Sigmoid colon (tissue), 7 donors: ENCODE results near the gene ELOB. TPM values are rescaled to one million over a fixed set of nuclear protein-coding genes. Genes with fewer than 3 reads are reported as not detected.
A peak's percentile ranks its signal among the peaks of the same experiment; 100 is the strongest.

Experiments
- DNase-seq: peaks from one replicate; pipeline ENCODE4 v3.0.0-alpha.2; 2019
- H3K27ac ChIP-seq, 4 donors: fragments of 200-600 bp; sonication (generic); one replicate each; pipeline ENCODE4 v1.5.1; 2016 to 2019; ENCODE audit warnings: mild to moderate bottlenecking in 1 of 4
- H3K27me3 ChIP-seq, 3 donors: fragments of 200-600 bp; sonication (generic); one replicate each; pipeline ENCODE4 v1.5.1; 2019; ENCODE audit warnings: mild to moderate bottlenecking in 1 of 3
- H3K36me3 ChIP-seq, 4 donors: fragments of 200-600 bp; sonication (generic); one replicate each; pipeline ENCODE4 v1.5.1; 2016 to 2019
- H3K4me1 ChIP-seq, 4 donors: fragments of 200-600 bp; sonication (generic); one replicate each; pipeline ENCODE4 v1.5.1; 2017 to 2019
- H3K4me3 ChIP-seq, 4 donors: fragments of 200-600 bp; sonication (generic); one replicate each; pipeline ENCODE4 v1.5.1; 2017 to 2019; ENCODE audit warnings: mild to moderate bottlenecking in 2 of 4, moderate library complexity in 1 of 4
- H3K9me3 ChIP-seq, 4 donors: fragments of 200-600 bp in 3 of 4; sonication (generic) in 3 of 4; one replicate each; pipeline versions ENCODE4 v1.5.1 to v1.6.1; 2013 to 2019
- EP300 ChIP-seq, 4 donors: sonication (generic); formaldehyde crosslinking; IDR thresholded peaks; one replicate each; pipeline ENCODE4 v1.6.1; 2017; ENCODE audit warnings: antibody characterized with exemption in 4 of 4
- POLR2A ChIP-seq, 2 donors: fragments of 450-650 bp; IDR thresholded peaks; one replicate each; pipeline ENCODE4 v1.6.1; 2016; ENCODE audit warnings: antibody characterized with exemption in 2 of 2, mild to moderate bottlenecking in 2 of 2, moderate library complexity in 2 of 2
- POLR2AphosphoS5 ChIP-seq, 4 donors: sonication (generic); formaldehyde crosslinking; IDR thresholded peaks; one replicate each; pipeline ENCODE4 v1.6.1; 2017; ENCODE audit warnings: antibody characterized with exemption in 4 of 4
- WGBS, 2 donors: extraction: QIAGEN DNeasy Blood & Tissue Kit; methylation state at CpG; one replicate each; pipeline ENCODE4 v1.1.7; 2013; 5-methylcytosine and 5-hydroxymethylcytosine counted together
- intact Hi-C: fragments of 100-400 bp; cut with DNase I; formaldehyde crosslinking; loops from one replicate; pipeline ENCODE4 v1.15.1; 2023
- polyA plus RNA-seq, 3 donors: library from polyadenylated mRNA; stranded (reverse); fragments of 200-250 nt; gene quantifications; one replicate each; pipeline ENCODE4 v1.2.3, GENCODE V29; 2013
- total RNA-seq, 4 donors: library from RNA; depleted of rRNA; stranded (reverse); fragments of >200 nt; gene quantifications; one replicate each; pipeline ENCODE4 v1.1.0, GENCODE V29; 2016
- TF ChIP-seq, protein P1 (sequence below), 4 experiments: fragments of 450-650 bp in 3 of 4; fragments of 200-600 bp in 1 of 4; IDR thresholded peaks; one replicate each; pipeline ENCODE4 v1.5.1; 2016 to 2019; ENCODE audit warnings: antibody characterized with exemption in 4 of 4, mild to moderate bottlenecking in 3 of 4, moderate library complexity in 2 of 4
- donor health status: healthy with polysubstance abuse.
- donor health status: Bipolar disorder and iron deficiency.
- donor health status: healthy.

ELOB gene
- total and polyA plus RNA-seq, 7 donors, result 329 to 1,166 (median 475) TPM

- Histone ChIP-seq H3K9me3 (no peaks in the 10 kb centered on the region), H3K27ac (no peak within 1 kb of the TSS), H3K4me1 (peaks cover 0 to 11% (median 10%) of the 10 kb centered on the region in 4 donors), H3K27me3 (peaks cover 19 to 68% (median 46%) of the 10 kb centered on the region in 3 donors), H3K4me3 (no peak within 1 kb of the TSS), H3K36me3 (no peaks in the 10 kb centered on the region)
- intact Hi-C loops, result no loop called here
- 21 to 28% methylated on average over 10 of the region's 10 CpGs for WGBS, 2 donors
- TF ChIP-seq, protein P1, sequence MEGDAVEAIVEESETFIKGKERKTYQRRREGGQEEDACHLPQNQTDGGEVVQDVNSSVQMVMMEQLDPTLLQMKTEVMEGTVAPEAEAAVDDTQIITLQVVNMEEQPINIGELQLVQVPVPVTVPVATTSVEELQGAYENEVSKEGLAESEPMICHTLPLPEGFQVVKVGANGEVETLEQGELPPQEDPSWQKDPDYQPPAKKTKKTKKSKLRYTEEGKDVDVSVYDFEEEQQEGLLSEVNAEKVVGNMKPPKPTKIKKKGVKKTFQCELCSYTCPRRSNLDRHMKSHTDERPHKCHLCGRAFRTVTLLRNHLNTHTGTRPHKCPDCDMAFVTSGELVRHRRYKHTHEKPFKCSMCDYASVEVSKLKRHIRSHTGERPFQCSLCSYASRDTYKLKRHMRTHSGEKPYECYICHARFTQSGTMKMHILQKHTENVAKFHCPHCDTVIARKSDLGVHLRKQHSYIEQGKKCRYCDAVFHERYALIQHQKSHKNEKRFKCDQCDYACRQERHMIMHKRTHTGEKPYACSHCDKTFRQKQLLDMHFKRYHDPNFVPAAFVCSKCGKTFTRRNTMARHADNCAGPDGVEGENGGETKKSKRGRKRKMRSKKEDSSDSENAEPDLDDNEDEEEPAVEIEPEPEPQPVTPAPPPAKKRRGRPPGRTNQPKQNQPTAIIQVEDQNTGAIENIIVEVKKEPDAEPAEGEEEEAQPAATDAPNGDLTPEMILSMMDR (IDR thresholded peaks at IDR 0.05), result no peak
- no peak for TF ChIP-seq POLR2A (IDR thresholded peaks at IDR 0.05)
- no peak for TF ChIP-seq POLR2AphosphoS5 (IDR thresholded peaks at IDR 0.05)
- TF ChIP-seq EP300 (IDR thresholded peaks at IDR 0.05), result no peak
- DNase-seq, result peak; percentile 24
These were observed 10.3 kb upstream of the ELOB start, which contains the start of gene PRSS33 for GRCh38 chr16:2787406-2787805. PRSS33 (minus strand) TSS chr16:2787560; CDS start chr16:2786547, 1,013 bp downstream.

DNA sequence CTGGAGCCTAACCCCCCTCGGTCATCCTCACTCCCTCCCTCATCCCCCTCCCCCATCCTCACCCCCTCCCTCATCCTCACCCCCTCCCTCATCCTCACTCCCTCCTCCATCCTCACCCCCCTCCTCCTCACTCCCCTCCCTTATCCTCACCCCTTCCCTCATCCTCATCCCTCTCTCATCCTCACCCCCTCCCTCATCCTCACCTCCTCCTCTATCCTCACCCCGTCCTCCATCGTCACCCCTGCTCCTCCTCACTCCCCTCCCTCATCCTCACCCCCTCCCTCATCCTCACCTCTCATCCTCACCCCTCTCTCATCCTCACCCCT lies 9.7 kb upstream of the ELOB start:
- Histone ChIP-seq H3K27me3 (peaks cover 19 to 68% (median 46%) of the 10 kb centered on the region in 3 donors), H3K36me3 (no peaks in the 10 kb centered on the region), H3K9me3 (no peaks in the 10 kb centered on the region), H3K4me1 (peaks cover 0 to 11% (median 10%) of the 10 kb centered on the region in 4 donors), H3K27ac (no peak overlapping the region), H3K4me3 (no peak overlapping the region)
- WGBS, 2 donors, result 61 to 62% methylated on average over 3 of the region's 3 CpGs
- TF ChIP-seq POLR2A (IDR thresholded peaks at IDR 0.05) (no peak), EP300 (IDR thresholded peaks at IDR 0.05) (no peak), POLR2AphosphoS5 (IDR thresholded peaks at IDR 0.05) (no peak)
- TF ChIP-seq, protein P1 (IDR thresholded peaks at IDR 0.05), result no peak
- DNase-seq, result peak; percentile 22
- intact Hi-C loops, result no loop called here

GRCh38 chr16:2786061-2786825 lies 9.2 kb upstream of the ELOB start:
- Histone ChIP-seq H3K27ac (no peak overlapping the region), H3K9me3 (no peaks in the 10 kb centered on the region), H3K4me1 (peaks cover 0 to 11% (median 10%) of the 10 kb centered on the region in 4 donors), H3K36me3 (no peaks in the 10 kb centered on the region), H3K4me3 (no peak overlapping the region), H3K27me3 (peaks cover 19 to 63% (median 41%) of the 10 kb centered on the region in 3 donors)
- TF ChIP-seq, protein P1 (IDR thresholded peaks at IDR 0.05), result no peak
- TF ChIP-seq POLR2AphosphoS5 (IDR thresholded peaks at IDR 0.05), result no peak
- no peak for TF ChIP-seq EP300 (IDR thresholded peaks at IDR 0.05)
- TF ChIP-seq POLR2A (IDR thresholded peaks at IDR 0.05), result no peak
- intact Hi-C loops, result no loop called here
- WGBS, 2 donors, result 45 to 59% methylated on average over 15 of the region's 15 CpGs
- DNase-seq, result peak; percentile 59

- intact Hi-C loops, result no loop called here
- H3K36me3 ChIP-seq, result no peaks in the 10 kb centered on the region
- H3K27ac ChIP-seq, result no peak overlapping the region
- peak overlapping the region in 3 of 4 donors; percentile 11 to 33 (median 31) for H3K4me3 ChIP-seq
- H3K9me3 ChIP-seq, result no peaks in the 10 kb centered on the region
- peak; percentile 61 for DNase-seq
- TF ChIP-seq POLR2AphosphoS5 (IDR thresholded peaks at IDR 0.05), result no peak
- TF ChIP-seq EP300 (IDR thresholded peaks at IDR 0.05), result no peak
- TF ChIP-seq POLR2A (IDR thresholded peaks at IDR 0.05), result no peak
- TF ChIP-seq, protein P1 (IDR thresholded peaks at IDR 0.05), result no peak
- H3K4me1 ChIP-seq, result peaks cover 0 to 11% (median 10%) of the 10 kb centered on the region in 4 donors
- peaks cover 19 to 54% (median 41%) of the 10 kb centered on the region in 3 donors for H3K27me3 ChIP-seq
- WGBS, 2 donors, result 8 to 14% methylated on average over 79 of the region's 79 CpGs
These were observed 8.3 kb upstream of the ELOB start for GRCh38 chr16:2785101-2785991.
